ENCODE data around the gene NDUFA13. TPM values are rescaled to one million over a fixed set of nuclear protein-coding genes. Genes with fewer than 3 reads are reported as not detected.

The NDUFA13 gene
- total RNA-seq, 4 donors from 2014 or later, result 41.6 to 113 (median 71.4) TPM

GRCh38 chr19:19538061-19538784 is 22.2 kb downstream of the NDUFA13 start, which contains the start of gene CILP2:
CILP2 (plus strand) TSS chr19:19538265; CDS start chr19:19538350, 85 bp downstream.
- H3K4me3 ChIP-seq, result peak within 1 kb of the TSS in 1 of 2 donors; percentile 41
- H3K9me3 ChIP-seq, result peaks cover 0 to 6% (median 0%) of the 10 kb centered on the region in 3 donors
- ATAC-seq, result no peak
- H3K4me1 ChIP-seq, result peaks cover 0 to 46% (median 22%) of the 10 kb centered on the region in 3 donors
- H3K27me3 ChIP-seq, result peaks cover 60% of the 10 kb centered on the region
- no peak for TF ChIP-seq EP300 (IDR thresholded peaks at IDR 0.05)
- no peak for TF ChIP-seq CTCF (IDR thresholded peaks at IDR 0.05)
- no peak for TF ChIP-seq POLR2AphosphoS5 (IDR thresholded peaks at IDR 0.05)
- no peak for TF ChIP-seq POLR2A (IDR thresholded peaks at IDR 0.05)
- H3K36me3 ChIP-seq, result peaks cover 0 to 12% of the 10 kb centered on the region in 2 donors
- 0% methylated on average over 1 of the region's 56 CpGs; no CpG with 5 or more reads in 1 of the 2 donors for whole genome bisulfite sequencing, 2 donors (ENCODE audit: low coverage in 1 of 2)
- no peak within 1 kb of the TSS for H3K27ac ChIP-seq

- peaks cover 65% of the 10 kb centered on the region for H3K27me3 ChIP-seq
- TF ChIP-seq POLR2AphosphoS5 (IDR thresholded peaks at IDR 0.05), result no peak
- TF ChIP-seq CTCF (IDR thresholded peaks at IDR 0.05), result no peak
- TF ChIP-seq EP300 (IDR thresholded peaks at IDR 0.05), result no peak
- no peak for TF ChIP-seq POLR2A (IDR thresholded peaks at IDR 0.05)
Measured at GRCh38 chr19:19538785-19539166, 22.8 kb downstream of the NDUFA13 start.

GRCh38 chr19:19539698-19540063 is 23.7 kb downstream of the NDUFA13 start:
- Histone ChIP-seq H3K36me3 (peaks cover 0 to 12% of the 10 kb centered on the region in 2 donors), H3K4me1 (peaks cover 0 to 46% (median 22%) of the 10 kb centered on the region in 3 donors), H3K4me3 (no peak overlapping the region), H3K27ac (no peak overlapping the region), H3K27me3 (peaks cover 74% of the 10 kb centered on the region), H3K9me3 (peaks cover 0 to 6% (median 0%) of the 10 kb centered on the region in 3 donors)
- no CpG with 5 or more reads among the region's 19 CpGs for WGBS, 2 donors (ENCODE audit: low coverage in 1 of 2)
- TF ChIP-seq POLR2AphosphoS5 (IDR thresholded peaks at IDR 0.05) (no peak), POLR2A (IDR thresholded peaks at IDR 0.05) (no peak), EP300 (IDR thresholded peaks at IDR 0.05) (no peak), CTCF (IDR thresholded peaks at IDR 0.05) (no peak)
- ATAC-seq, result no peak

More at GRCh38 chr19:19538785-19539166, 22.8 kb downstream of the NDUFA13 start:
- peaks cover 0 to 46% (median 22%) of the 10 kb centered on the region in 3 donors for H3K4me1 ChIP-seq
- 36% methylated on average over 3 of the region's 7 CpGs; no CpG with 5 or more reads in 1 of the 2 donors for WGBS, 2 donors (ENCODE audit: low coverage in 1 of 2)
- peaks cover 0 to 6% (median 0%) of the 10 kb centered on the region in 3 donors for H3K9me3 ChIP-seq
- ATAC-seq, result no peak
- H3K27ac ChIP-seq, result no peak overlapping the region
- peak overlapping the region in 1 of 2 donors; percentile 41 for H3K4me3 ChIP-seq
- peaks cover 0 to 12% of the 10 kb centered on the region in 2 donors for H3K36me3 ChIP-seq

GRCh38 chr19:19540064-19540714 is 24.2 kb downstream of the NDUFA13 start:
- TF ChIP-seq POLR2A (IDR thresholded peaks at IDR 0.05) (no peak), EP300 (IDR thresholded peaks at IDR 0.05) (no peak), CTCF (IDR thresholded peaks at IDR 0.05) (no peak), POLR2AphosphoS5 (IDR thresholded peaks at IDR 0.05) (no peak)
- Histone ChIP-seq H3K27ac (no peak overlapping the region), H3K27me3 (peaks cover 79% of the 10 kb centered on the region), H3K4me1 (peaks cover 0 to 46% (median 22%) of the 10 kb centered on the region in 3 donors), H3K36me3 (peaks cover 0 to 9% of the 10 kb centered on the region in 2 donors), H3K4me3 (peak overlapping the region in 1 of 2 donors; percentile 22), H3K9me3 (peaks cover 0 to 6% (median 0%) of the 10 kb centered on the region in 3 donors)
- ATAC-seq, result peak; percentile 28
- 7% methylated on average over 3 of the region's 74 CpGs; no CpG with 5 or more reads in 1 of the 2 donors for WGBS, 2 donors (ENCODE audit: low coverage in 1 of 2)

Data from gastroesophageal sphincter (tissue), 4 donors.